T-helper 2 cell treated with Interferon-gamma antibody and Interleukin-4, amounts not matched to agents 5 μg/mL and 100 μg/mL, for 36 hours (primary cell): ENCODE measurements around the gene AMBP.

Experiments
- DNase-seq: peaks from one replicate; pipeline ENCODE4 v3.0.0; 2021; ENCODE audit warnings: low spot score
- H3K27ac Mint-ChIP-seq: one replicate; pipeline ENCODE4 v1.8.0; 2021; ENCODE audit warnings: mild to moderate bottlenecking, mixed read lengths
- H3K27me3 Mint-ChIP-seq: one replicate; pipeline ENCODE4 v1.8.0; 2021; ENCODE audit warnings: low read depth, mixed read lengths
- H3K36me3 Mint-ChIP-seq: one replicate; pipeline ENCODE4 v1.8.0; 2021; ENCODE audit warnings: low read depth, mixed read lengths
- H3K4me1 Mint-ChIP-seq: one replicate; pipeline ENCODE4 v1.8.0; 2021; ENCODE audit warnings: low read depth, mixed read lengths
- H3K4me3 Mint-ChIP-seq: one replicate; pipeline ENCODE4 v1.8.0; 2022; ENCODE audit warnings: mild to moderate bottlenecking, moderate library complexity, mixed read lengths
- H3K9me3 Mint-ChIP-seq: one replicate; pipeline ENCODE4 v1.8.0; 2021; ENCODE audit warnings: mixed read lengths

Gene AMBP

GRCh38 chr9:114078021-114078780 lies at the start of gene AMBP:
Gene AMBP (minus strand): TSS chr9:114078300. CDS start chr9:114078209, 91 bp downstream.
- H3K4me3 Mint-ChIP-seq = no peak within 1 kb of the TSS
- H3K27me3 Mint-ChIP-seq = peaks cover 3% of the 10 kb centered on the region
- H3K4me1 Mint-ChIP-seq = no peaks in the 10 kb centered on the region
- H3K9me3 Mint-ChIP-seq = no peaks in the 10 kb centered on the region
- no peaks in the 10 kb centered on the region for H3K36me3 Mint-ChIP-seq
- DNase-seq = no peak
- no peak within 1 kb of the TSS for H3K27ac Mint-ChIP-seq

- Mint-ChIP-seq H3K9me3 (no peaks in the 10 kb centered on the region), H3K36me3 (no peaks in the 10 kb centered on the region), H3K27me3 (no peaks in the 10 kb centered on the region), H3K4me1 (no peaks in the 10 kb centered on the region), H3K4me3 (no peak overlapping the region), H3K27ac (no peak overlapping the region)
- DNase-seq = no peak
These were observed 48.4 kb upstream of the AMBP start for GRCh38 chr9:114126247-114127060.

DNA sequence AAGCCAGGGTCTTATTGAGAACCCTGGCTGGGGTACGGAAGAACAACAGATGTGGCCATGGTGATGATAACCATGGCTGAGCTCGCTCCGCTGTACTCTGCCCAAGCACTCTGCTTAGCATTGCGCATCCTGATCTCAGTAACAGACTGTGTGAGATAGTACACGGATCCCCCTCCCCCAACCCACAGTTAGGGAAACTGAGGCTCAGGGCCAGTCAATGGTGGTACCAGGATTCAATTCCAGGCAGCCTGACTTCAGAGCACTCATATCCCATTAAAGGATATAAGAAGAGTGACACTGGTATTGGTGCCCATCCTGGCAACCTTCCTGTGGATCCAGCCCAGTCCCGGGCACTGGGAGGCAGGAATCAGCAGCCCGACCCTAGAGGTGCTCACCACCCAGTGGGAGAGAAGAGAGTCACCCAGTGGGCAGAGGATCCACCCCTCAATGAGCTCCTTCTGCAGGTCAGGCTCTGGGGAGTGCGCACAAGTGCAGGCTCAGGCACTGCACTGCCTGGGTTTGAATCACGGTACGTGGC lies 47.4 kb upstream of the AMBP start:
- Mint-ChIP-seq H3K36me3 (no peaks in the 10 kb centered on the region), H3K27ac (no peak overlapping the region), H3K4me3 (no peak overlapping the region), H3K4me1 (no peaks in the 10 kb centered on the region), H3K27me3 (no peaks in the 10 kb centered on the region), H3K9me3 (no peaks in the 10 kb centered on the region)
- no peak for DNase-seq

DNA sequence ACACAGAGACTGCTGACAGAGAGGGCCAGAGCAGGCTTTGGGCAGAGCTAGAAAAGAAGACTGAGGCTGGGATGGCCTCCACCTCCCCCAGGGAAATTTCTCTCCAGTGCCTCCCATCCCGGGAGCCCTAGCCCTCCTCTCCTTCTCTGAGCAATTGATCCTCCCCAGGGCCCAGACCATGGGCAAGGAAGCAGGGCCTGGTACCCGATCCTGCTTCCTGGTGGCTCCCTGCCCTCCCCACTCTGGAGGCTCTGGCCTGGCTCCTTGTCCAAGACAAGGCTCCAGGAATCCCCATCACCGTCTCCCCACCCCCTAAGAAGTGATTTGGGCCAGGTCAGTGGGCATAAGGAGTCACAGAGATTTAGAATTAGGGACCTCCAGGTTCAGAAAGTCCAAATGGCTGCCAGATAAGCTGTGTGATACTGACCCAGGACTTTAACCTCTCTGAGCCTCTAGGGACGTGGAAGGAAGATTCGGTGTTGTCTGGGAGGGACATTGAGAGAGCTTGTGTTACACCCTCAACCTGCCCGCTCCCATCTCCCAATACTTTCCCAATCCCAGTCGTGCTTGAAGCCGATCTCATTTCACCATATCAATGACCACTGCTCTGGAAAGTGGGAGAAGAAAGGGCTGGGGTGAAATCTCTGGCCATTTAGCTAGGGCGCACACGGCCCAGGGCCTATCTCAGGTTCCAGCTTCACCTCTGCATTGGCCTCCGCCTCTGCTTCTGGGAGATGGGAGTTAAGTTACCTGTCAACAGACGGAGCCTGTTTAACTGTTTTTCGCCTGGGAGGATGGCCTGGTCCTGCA lies 46.8 kb upstream of the AMBP start:
- H3K4me3 Mint-ChIP-seq = no peak overlapping the region
- no peak for DNase-seq

GRCh38 chr9:114124138-114124537 lies 46.0 kb upstream of the AMBP start:
- no peaks in the 10 kb centered on the region for H3K9me3 Mint-ChIP-seq
- no peak overlapping the region for H3K4me3 Mint-ChIP-seq
- no peak for DNase-seq
- H3K4me1 Mint-ChIP-seq = no peaks in the 10 kb centered on the region
- H3K27me3 Mint-ChIP-seq = no peaks in the 10 kb centered on the region
- no peak overlapping the region for H3K27ac Mint-ChIP-seq
- H3K36me3 Mint-ChIP-seq = no peaks in the 10 kb centered on the region

More for the DNA sequence above, 46.8 kb upstream of the AMBP start:
- H3K27me3 Mint-ChIP-seq = no peaks in the 10 kb centered on the region
- no peak overlapping the region for H3K27ac Mint-ChIP-seq
- H3K36me3 Mint-ChIP-seq = no peaks in the 10 kb centered on the region
- H3K9me3 Mint-ChIP-seq = no peaks in the 10 kb centered on the region
- H3K4me1 Mint-ChIP-seq = no peaks in the 10 kb centered on the region

DNA sequence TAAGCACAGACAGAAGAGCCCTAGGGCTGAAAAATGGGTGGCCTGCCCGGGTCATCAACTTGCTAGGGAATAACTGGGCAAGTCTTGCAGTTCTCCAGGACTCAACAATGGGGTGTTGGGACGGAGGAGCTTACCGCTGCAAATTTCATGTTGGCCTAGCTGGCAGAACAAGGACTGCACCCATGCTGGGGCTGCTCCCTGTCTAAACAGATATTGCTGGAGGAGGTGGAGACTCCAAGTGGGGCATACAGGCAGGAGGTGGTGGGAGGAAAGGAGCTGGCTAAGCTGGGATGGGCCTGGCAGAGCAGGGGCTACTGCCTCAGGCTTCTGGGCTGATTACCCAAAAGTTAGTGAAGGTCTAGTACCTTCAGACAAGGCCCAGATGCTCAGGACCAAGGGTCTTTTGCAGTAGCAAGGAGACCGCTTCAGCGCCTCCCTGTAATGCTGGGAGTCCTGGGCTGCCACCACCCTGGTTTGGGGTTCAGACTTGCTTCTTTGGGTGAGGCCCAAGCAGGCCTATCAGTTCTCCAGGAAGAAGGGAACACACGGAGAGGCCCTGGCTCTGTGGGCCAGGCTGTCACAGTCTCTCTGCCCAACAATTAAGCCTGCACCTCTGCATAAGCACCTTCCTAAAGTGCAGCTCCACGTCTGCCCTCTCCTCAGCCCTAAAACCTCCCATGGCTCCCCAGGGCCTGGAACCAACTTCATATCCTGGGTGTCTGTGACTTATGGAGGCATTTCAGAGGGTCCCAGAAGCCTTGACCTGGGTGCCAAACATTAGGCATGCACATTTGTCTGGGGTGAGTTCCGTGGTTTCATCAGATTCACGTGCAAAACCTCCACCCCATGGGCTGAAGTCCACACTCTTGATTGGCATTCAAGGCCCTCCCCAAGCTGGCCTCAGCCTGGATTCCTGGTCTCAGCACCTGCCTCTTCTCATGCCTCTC lies 45.2 kb upstream of the AMBP start:
- Mint-ChIP-seq H3K9me3 (no peaks in the 10 kb centered on the region), H3K27ac (no peak overlapping the region), H3K4me3 (no peak overlapping the region), H3K36me3 (no peaks in the 10 kb centered on the region), H3K4me1 (no peaks in the 10 kb centered on the region), H3K27me3 (no peaks in the 10 kb centered on the region)
- DNase-seq = no peak

- Mint-ChIP-seq H3K36me3 (no peaks in the 10 kb centered on the region), H3K4me1 (no peaks in the 10 kb centered on the region), H3K27ac (no peak overlapping the region), H3K9me3 (no peaks in the 10 kb centered on the region), H3K27me3 (no peaks in the 10 kb centered on the region), H3K4me3 (no peak overlapping the region)
- DNase-seq = no peak
These were observed 44.3 kb upstream of the AMBP start for GRCh38 chr9:114122136-114123027.

DNA sequence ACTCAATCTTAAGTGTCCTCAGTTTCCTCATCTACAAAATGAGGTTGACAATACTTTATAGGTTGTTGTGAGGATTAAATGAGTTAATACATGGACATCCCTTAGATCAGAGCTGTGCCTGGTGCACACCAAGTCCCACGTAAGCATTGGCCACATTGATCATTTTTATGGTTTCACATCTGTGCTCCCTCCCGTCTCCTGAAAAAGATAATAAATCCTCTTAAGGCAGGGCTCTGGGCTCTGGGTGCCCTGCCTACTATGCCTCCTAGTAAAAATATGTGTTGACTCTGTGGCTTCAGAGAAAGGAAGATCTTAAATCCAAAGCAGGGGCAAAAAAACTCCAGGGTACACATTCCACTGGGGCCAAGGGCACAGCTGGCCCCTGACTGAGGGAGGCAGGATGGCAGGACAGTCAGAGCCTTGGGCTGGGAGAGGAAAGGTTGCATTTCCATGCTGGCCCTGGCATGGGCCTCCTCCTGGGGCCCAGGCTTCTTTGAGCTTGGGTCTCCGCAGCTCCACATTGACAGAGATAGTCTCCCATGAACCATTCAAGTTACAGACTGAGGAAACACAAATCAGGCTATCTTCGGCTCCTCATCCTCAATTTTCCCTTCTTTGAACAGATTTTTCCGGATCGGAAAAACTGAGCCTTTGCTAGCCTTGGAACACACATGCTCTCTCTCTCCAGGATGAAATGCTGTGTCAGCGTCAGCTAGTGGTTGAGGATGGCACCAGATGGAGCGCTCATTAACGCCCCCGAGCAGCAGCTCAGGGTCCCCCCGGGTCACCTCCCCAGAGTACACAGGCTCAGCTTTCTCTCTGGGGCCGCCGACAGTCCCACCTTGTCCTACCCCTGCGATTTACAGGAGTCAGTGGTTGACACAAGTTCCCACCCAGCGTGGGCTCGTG lies 43.4 kb upstream of the AMBP start:
- Mint-ChIP-seq H3K27me3 (no peaks in the 10 kb centered on the region), H3K4me1 (no peaks in the 10 kb centered on the region), H3K4me3 (no peak overlapping the region), H3K27ac (no peak overlapping the region), H3K9me3 (no peaks in the 10 kb centered on the region), H3K36me3 (no peaks in the 10 kb centered on the region)
- no peak for DNase-seq

- no peaks in the 10 kb centered on the region for H3K36me3 Mint-ChIP-seq
- no peak overlapping the region for H3K4me3 Mint-ChIP-seq
- DNase-seq = no peak
- no peak overlapping the region for H3K27ac Mint-ChIP-seq
- H3K9me3 Mint-ChIP-seq = no peaks in the 10 kb centered on the region
- no peaks in the 10 kb centered on the region for H3K4me1 Mint-ChIP-seq
- no peaks in the 10 kb centered on the region for H3K27me3 Mint-ChIP-seq
These were observed 42.3 kb upstream of the AMBP start for GRCh38 chr9:114120192-114121014.

DNA sequence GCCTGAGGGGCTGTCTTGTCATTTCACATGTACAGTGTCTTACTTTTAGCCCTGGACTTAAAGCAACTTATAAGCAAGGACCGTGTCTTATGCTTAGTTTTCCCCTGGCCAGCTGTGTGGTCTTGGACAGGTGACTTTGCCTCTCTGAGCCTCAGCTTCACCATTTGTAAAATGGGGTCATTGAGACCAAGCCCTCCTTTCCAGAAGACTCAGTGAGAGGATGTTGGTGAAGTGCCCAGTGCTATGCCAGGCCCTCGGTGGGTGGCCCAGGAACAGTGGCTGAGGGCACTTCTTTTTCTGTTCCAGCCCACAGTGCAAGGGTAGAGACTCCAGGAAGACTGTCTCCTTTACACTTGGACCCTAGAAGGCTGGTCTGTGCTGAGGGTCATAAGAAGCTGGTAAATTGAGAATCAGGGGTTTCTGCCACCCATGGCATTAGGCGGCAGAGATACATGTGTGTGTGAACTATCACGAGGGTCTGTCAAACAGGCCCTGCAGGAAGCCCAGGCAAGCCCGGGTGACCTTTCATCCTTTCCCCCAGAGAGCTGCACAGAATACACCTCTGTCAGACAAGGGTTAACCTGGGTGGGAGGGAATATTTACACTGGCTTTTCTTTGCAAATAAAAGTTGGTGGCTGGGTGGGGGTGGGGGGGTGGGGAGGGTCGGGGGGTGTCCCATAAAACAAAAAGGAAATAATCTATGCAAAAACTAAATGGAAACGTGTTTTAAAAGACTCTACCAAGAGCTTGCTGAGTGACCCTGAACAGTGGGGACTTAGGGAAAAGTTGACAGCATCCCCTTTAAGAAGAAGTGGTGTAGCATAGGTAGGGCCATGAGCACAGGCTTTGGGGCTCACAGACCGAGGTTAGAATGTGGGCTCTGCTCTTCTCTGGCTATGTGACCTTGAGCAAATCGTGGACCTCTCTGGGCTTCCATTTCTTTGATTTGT lies 41.4 kb upstream of the AMBP start:
- Mint-ChIP-seq H3K4me3 (no peak overlapping the region), H3K36me3 (no peaks in the 10 kb centered on the region), H3K9me3 (no peaks in the 10 kb centered on the region), H3K27ac (no peak overlapping the region), H3K4me1 (no peaks in the 10 kb centered on the region), H3K27me3 (no peaks in the 10 kb centered on the region)
- DNase-seq = no peak
